Activated T-cell treated with anti-CD3 and anti-CD28 coated beads, Interleukin-2, amount 50 U/mL, for 72 hours (primary cell): Measurements from ENCODE around the gene PRR5L. TPM values are rescaled to one million over a fixed set of nuclear protein-coding genes. Genes with fewer than 3 reads are reported as not detected.

Experiments
- ATAC-seq, 2 donors: fragments of 150-1000 bp; cut with Tn5 transposase; replicated peaks in 1 of 2; 2 replicates each; pipeline ENCODE4 v1.10.0; 2021; ENCODE audit warnings: moderate library complexity in 2 of 2, mild to moderate bottlenecking in 1 of 2
- DNase-seq, 2 donors: peaks; one replicate each; pipeline ENCODE4 v3.0.0; 2021 to 2022; ENCODE audit warnings: mixed read lengths in 1 of 2
- H3K27ac Mint-ChIP-seq: one replicate; pipeline ENCODE4 v1.8.0; 2022; ENCODE audit warnings: mild to moderate bottlenecking, moderate library complexity, mixed read lengths
- H3K27me3 Mint-ChIP-seq: one replicate; pipeline ENCODE4 v1.8.0; 2022; ENCODE audit warnings: low read depth, mixed read lengths
- H3K36me3 Mint-ChIP-seq, 2 donors: one replicate each; pipeline ENCODE4 v1.8.0; 2022; ENCODE audit warnings: mixed read lengths in 2 of 2, mild to moderate bottlenecking in 1 of 2; ENCODE audit not compliant: insufficient read depth in 2 of 2
- H3K4me1 Mint-ChIP-seq: one replicate; pipeline ENCODE4 v1.8.0; 2022; ENCODE audit warnings: low read depth, mixed read lengths
- H3K4me3 Mint-ChIP-seq, 2 donors: one replicate each; pipeline ENCODE4 v1.8.0; 2022; ENCODE audit warnings: mild to moderate bottlenecking in 2 of 2, mixed read lengths in 2 of 2, moderate library complexity in 2 of 2
- H3K9me3 Mint-ChIP-seq, 2 donors: one replicate each; pipeline ENCODE4 v1.8.0; 2022; ENCODE audit warnings: mixed read lengths in 2 of 2
- total RNA-seq, 2 donors: library from RNA; stranded (reverse); gene quantifications; one replicate each; pipeline ENCODE4 v1.2.3, GENCODE V29; 2022

PRR5L gene
- total RNA-seq, 2 donors from 2014 or later: 14.2 to 14.6 TPM

DNA sequence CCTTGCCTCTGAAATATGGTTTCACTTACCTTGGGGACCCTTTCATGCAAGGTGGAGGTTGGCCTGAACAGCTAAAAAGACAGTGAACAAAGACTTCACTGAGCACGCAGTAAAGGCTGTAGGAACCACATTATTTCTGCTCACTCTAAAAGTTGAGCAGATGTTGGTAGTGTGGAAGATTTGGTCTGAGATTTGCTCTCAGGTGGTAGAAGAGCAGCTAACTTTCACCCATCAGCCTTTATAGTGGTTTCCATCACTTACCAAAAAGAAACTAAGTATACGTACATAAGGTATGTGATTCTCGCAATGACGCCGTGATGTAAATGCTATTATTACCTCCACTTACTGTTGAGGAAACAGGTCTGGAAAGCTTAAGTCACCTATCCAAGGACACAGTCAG is 47.3 kb downstream of the PRR5L start:
- DNase-seq (peak in 1 of 2 donors; percentile 40), ATAC-seq (peak; percentile 92)
- H3K4me1 Mint-ChIP-seq: peaks cover 76% of the 10 kb centered on the region
- no peak overlapping the region for H3K27ac Mint-ChIP-seq
- no peaks in the 10 kb centered on the region for H3K9me3 Mint-ChIP-seq
- H3K27me3 Mint-ChIP-seq: peaks cover 20% of the 10 kb centered on the region
- H3K4me3 Mint-ChIP-seq: peak overlapping the region; percentile 48 to 57
- H3K36me3 Mint-ChIP-seq: no peaks in the 10 kb centered on the region

DNA sequence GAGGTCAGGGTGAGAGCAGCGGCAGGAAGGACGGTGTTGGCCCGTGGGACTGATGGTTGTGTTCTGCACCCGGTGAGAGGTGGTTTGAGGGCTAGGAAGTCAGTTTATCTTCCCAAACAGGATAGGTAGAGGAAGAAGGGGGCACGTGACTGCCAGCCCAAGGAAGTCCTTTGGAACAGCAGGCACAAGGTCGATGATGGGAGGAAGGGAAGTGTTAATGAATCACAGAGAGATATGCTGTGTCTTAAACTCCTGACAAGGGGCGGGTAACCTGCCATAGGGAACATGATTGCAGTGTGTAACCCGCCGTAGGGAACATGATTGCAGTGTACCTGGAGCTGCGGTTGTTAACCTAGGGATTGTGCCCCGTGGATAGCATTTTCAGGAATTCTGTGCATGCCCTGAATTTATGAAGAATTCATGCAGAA is 49.0 kb downstream of the PRR5L start:
- no peaks in the 10 kb centered on the region for H3K9me3 Mint-ChIP-seq
- H3K4me3 Mint-ChIP-seq: peak overlapping the region in 1 of 2 donors; percentile 1
- no peaks in the 10 kb centered on the region for H3K36me3 Mint-ChIP-seq
- ATAC-seq (no peak), DNase-seq (no peak)
- peaks cover 14% of the 10 kb centered on the region for H3K27me3 Mint-ChIP-seq
- peaks cover 87% of the 10 kb centered on the region for H3K4me1 Mint-ChIP-seq
- no peak overlapping the region for H3K27ac Mint-ChIP-seq

DNA sequence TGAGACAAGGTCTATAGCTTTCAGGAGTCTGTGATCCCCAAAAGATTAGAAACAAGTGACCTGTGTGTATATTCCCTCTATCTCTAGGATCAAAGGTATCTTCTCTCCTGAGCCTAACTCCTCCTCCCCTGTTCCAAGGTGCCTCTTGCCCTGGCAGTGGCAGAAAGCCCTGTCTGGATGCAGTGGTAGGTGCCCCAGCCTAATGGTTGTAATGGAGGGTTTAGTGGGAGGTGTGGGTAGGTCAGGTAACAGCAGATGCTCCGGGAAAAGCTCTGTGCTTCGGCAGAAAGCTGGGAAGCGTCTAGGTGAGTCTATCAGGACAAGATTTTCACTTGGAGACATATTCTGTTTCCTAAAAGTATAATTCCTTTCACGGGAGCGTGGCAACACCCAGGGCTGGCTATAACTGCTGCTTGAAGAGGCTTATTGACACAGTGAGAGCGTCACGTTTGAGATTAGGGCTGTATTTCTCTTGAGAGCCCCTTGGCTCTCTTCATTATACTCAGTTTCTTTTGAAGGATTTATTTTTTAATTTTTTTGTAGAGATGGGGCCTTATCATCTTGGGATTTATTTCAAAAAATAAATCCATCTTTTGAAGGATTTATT is 49.5 kb downstream of the PRR5L start:
- Mint-ChIP-seq H3K27me3 (peaks cover 14% of the 10 kb centered on the region), H3K4me1 (peaks cover 87% of the 10 kb centered on the region), H3K4me3 (no peak overlapping the region), H3K9me3 (no peaks in the 10 kb centered on the region), H3K27ac (no peak overlapping the region), H3K36me3 (no peaks in the 10 kb centered on the region)
- no peak for ATAC-seq
- DNase-seq: no peak

DNA sequence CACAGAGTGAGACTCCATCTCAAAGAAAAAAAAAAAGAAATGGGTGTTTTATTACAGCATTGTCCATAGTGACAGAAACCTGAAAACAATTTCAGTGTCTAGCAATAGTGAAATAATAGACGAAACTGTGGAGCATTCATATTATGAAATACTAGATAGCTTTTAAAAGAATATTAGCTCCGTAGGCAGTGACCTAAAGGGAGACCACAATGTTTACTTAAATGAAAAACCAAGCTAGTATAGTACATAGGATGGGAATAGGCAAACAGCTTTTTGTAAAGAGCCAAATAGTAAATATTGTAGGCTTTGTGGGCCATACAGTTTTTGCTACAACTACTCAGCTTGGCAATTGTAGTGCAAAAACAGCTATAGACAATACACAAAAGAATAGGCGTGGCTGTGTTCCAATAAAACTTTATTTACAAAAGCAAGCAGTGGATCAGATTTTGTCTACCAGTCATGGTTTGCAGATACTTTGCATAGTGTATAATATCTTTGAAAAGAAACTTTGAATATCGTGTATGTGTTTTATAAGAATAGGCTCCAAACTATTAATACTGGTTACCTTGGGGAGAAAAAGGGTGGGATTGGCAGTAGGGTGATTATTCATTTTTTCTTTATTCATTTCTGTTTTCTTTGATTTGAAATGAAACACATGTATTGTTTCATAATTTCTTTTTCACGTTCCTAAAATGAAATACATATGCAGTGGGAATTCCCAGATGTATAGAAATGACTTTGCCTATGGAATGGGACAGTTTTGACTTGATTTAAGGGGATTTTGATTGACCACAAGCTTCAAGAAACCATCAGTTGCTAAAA is 50.7 kb downstream of the PRR5L start:
- no peaks in the 10 kb centered on the region for H3K36me3 Mint-ChIP-seq
- peak overlapping the region; percentile 29 to 39 for H3K4me3 Mint-ChIP-seq
- DNase-seq (no peak), ATAC-seq (peak in 1 of 2 donors; percentile 1)
- H3K27ac Mint-ChIP-seq: peak overlapping the region; percentile 38
- H3K27me3 Mint-ChIP-seq: peaks cover 10% of the 10 kb centered on the region
- H3K9me3 Mint-ChIP-seq: no peaks in the 10 kb centered on the region
- peaks cover 86% of the 10 kb centered on the region for H3K4me1 Mint-ChIP-seq

DNA sequence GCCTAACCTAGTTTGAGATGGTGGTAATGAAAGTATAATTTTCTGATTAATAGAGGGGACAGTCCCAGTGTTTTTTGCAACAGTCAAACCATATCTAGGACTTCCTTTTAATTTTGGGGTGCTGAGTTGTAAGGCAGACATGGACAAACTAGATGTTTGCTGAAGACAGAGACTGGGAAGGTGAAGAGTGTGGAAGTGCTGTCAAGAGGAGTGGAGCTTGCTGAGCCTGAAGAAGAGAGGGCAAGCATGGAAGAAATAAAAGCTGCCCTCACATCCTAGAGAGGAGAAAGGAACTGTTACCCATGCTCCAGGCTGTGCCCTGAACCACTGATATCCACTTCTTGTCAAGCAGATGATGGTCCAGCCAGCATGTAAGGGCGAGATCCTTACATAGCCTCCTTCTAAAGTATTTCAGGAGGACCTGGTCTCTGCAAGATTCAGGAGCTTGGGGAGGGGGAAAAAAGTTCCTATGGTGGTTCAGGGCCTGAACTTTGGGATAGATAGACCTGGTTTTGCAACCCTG is 51.4 kb downstream of the PRR5L start:
- Mint-ChIP-seq H3K27me3 (peaks cover 15% of the 10 kb centered on the region), H3K36me3 (no peaks in the 10 kb centered on the region), H3K4me3 (peak overlapping the region; percentile 29 to 39), H3K4me1 (peaks cover 86% of the 10 kb centered on the region), H3K27ac (peak overlapping the region; percentile 9), H3K9me3 (no peaks in the 10 kb centered on the region)
- ATAC-seq (peak in 1 of 2 donors; percentile 10), DNase-seq (no peak)

DNA sequence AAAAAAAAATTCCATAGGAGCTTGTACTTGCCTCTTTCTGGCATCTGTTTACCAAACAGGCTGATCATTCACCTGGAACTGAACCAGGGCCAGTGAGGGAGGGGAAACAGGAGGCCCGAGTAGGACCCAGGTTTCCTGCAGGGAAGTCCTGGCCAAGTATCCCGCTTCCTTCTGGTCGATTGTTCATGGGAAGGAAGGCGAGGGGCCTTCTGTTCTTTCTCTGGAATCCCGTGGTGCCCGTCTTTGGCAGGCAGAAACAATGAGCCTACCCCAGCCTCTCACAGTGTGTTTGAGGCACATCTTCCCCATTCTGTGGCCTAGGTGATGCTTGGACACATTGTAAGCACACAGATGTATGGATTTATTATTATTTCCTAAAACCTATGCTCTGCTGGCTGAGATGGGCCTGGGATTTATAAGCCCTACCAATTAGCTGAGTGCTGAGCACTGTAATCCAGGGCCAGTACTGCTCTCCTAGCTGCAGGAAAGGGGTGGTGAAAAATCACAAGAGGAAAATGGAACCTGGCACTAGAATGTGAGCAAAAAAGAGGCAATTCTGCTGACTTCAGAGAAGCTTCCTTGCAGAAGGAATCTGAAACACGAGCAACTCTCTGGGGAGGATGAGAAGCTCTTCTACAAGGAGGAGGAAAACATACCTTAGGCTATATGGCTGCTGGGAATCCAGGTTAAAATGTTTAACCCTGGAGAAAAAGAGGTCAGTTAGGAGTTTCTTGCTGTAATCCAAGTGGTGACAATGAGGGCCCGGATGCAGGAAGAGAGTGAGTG is 53.5 kb downstream of the PRR5L start:
- ATAC-seq: no peak
- Mint-ChIP-seq H3K36me3 (no peaks in the 10 kb centered on the region), H3K4me1 (peaks cover 86% of the 10 kb centered on the region), H3K9me3 (no peaks in the 10 kb centered on the region), H3K4me3 (peak overlapping the region in 1 of 2 donors; percentile 18), H3K27ac (no peak overlapping the region), H3K27me3 (peaks cover 13% of the 10 kb centered on the region)
- no peak for DNase-seq

DNA sequence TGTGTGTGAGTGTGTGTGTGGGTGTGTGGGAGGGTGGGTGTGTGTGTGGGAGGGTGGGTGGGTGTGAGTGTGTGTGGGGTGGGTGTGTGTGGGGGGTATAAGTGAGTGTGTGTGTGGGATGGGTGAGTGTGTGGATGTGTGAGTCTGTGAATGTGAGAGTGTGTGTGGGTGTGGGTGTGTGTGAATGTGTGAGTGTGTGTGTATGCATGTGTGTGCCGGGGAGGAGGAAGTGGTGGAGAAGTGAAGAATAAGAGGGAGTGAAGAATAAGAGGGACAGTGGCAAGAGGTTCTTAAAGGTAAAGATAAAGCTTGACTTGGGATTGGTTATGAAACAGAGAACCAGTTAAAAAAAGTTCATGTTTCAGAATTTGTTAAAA is 54.0 kb downstream of the PRR5L start:
- Mint-ChIP-seq H3K9me3 (no peaks in the 10 kb centered on the region), H3K36me3 (no peaks in the 10 kb centered on the region), H3K27me3 (peaks cover 7% of the 10 kb centered on the region), H3K4me3 (peak overlapping the region in 1 of 2 donors; percentile 18), H3K27ac (no peak overlapping the region), H3K4me1 (peaks cover 86% of the 10 kb centered on the region)
- DNase-seq (peak in 1 of 2 donors; percentile 13), ATAC-seq (no peak)

DNA sequence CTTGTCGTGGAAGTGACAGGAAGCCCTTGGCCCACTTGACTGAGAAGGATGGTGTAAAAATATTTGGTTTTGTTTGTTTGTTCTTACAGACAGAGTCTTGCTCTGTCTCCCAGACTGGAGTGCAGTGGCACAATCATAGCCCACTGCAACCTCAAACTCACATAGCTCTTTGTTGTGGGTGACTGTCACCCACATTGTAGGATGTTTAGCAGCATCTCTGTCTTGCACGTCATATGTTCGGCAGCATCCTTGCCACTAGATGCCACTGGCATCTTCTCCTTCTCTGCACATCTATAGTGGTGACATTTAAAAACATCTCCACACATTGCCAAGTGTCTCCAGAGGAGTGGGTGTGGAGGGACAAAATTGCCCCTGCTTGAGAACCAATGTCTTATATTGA is 56.8 kb downstream of the PRR5L start:
- Mint-ChIP-seq H3K9me3 (no peaks in the 10 kb centered on the region), H3K4me3 (peak overlapping the region in 1 of 2 donors; percentile 56), H3K4me1 (peaks cover 84% of the 10 kb centered on the region), H3K27ac (peak overlapping the region; percentile 34), H3K27me3 (peaks cover 24% of the 10 kb centered on the region), H3K36me3 (no peaks in the 10 kb centered on the region)
- ATAC-seq: peak; percentile 85 to 89
- peak; percentile 69 to 72 for DNase-seq

DNA sequence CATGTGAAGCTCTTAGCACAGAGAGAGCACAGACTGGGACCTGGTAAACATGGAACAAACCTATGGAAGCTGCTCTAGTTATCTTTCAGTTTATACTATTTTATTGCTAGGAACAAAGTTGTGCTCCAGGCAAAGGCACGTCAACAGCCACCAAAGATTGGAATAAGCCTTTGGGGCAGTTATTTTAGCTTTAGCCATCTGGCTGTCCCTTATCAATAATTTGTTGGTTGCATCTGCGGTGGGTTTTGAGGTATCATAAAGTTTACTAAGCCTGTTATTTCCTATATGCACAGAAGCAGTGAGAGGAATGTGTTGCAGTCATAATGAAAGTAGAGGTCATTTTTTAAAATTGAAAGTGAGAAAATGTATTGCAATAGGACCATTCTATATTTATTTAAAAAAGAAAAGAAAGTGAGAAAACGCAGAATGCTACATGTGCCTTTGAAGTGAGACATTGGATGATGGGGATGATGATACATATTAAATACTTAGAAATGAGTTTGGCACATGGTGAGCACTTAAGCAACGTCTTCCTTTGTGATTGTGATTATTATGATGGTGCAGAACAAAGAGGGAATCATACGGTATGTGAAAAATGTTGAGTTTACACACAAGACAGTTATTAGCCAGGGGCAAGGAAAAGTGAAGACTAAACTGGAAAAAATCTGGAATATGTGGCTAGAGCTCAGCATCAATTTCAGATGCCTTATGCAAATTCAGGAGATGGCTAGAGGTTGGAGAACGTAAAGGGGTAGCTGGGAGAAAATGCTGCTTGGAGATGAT is 58.3 kb downstream of the PRR5L start:
- Mint-ChIP-seq H3K9me3 (no peaks in the 10 kb centered on the region), H3K27me3 (peaks cover 33% of the 10 kb centered on the region), H3K36me3 (no peaks in the 10 kb centered on the region), H3K4me3 (peak overlapping the region; percentile 47 to 72), H3K27ac (peak overlapping the region; percentile 48), H3K4me1 (peaks cover 76% of the 10 kb centered on the region)
- ATAC-seq (peak; percentile 56 to 66), DNase-seq (no peak)

DNA sequence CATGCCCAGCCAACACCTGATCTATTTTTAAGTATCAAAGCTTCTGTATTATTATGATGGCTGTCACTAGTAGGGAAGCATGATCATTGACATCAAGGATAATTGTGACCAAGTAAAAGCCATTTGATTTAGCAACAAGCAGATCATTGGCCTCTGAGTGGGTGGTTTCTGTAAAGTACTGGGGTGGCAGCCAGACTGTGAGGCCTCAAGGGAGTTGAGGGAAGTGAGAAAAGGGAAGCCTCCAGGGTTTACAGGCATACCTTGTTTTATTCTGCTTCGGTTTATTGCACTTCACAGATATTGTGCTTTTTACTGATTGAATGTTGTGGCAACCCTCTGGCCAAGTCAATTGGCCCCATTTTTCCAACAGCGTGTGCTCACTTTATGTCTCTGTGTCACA is 60.1 kb downstream of the PRR5L start:
- Mint-ChIP-seq H3K36me3 (no peaks in the 10 kb centered on the region), H3K27me3 (peaks cover 33% of the 10 kb centered on the region), H3K27ac (no peak overlapping the region), H3K9me3 (no peaks in the 10 kb centered on the region), H3K4me3 (peak overlapping the region; percentile 27), H3K4me1 (peaks cover 81% of the 10 kb centered on the region)
- DNase-seq (no peak), ATAC-seq (no peak)

DNA sequence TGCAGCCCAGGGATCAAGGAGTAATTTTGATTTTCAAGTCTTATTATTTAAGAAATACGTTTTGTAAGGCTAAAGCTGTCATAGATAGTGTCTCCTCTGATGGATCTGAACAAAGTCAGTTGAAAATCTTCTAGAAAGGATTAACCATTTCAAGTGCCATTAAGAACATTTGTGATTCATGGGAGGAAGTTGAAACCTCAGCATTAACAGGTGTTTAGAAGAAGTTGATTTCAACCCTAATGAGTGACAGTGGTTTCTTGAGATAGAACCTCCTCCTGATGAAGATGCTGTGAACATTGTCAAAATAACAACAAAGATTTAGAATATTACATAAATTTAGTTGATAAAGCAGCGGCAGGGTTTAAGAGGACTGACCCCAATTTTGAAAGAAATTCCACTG is 61.7 kb downstream of the PRR5L start:
- Mint-ChIP-seq H3K36me3 (no peaks in the 10 kb centered on the region), H3K9me3 (no peaks in the 10 kb centered on the region), H3K27ac (no peak overlapping the region), H3K27me3 (peaks cover 32% of the 10 kb centered on the region), H3K4me3 (no peak overlapping the region), H3K4me1 (peaks cover 81% of the 10 kb centered on the region)
- ATAC-seq: no peak
- DNase-seq: no peak

DNA sequence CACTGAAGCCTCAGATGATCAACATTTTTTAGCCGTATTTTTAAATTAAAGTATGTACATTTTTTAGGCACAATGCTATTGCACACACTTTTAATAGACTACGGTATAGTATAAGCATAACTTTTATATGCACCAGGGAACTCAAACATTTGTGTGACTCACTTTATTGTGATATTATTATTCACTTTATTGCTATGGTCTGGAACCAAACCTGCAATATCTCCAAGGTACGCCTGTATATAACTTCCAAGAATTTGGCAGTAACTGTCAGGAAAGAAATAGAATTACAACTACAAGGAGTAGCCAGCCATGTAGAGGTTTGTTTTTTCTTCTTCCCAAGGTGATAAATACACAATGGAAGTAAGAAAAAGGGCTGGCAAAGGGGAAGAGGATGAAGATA is 62.3 kb downstream of the PRR5L start:
- Mint-ChIP-seq H3K27ac (no peak overlapping the region), H3K4me3 (no peak overlapping the region), H3K4me1 (peaks cover 81% of the 10 kb centered on the region), H3K9me3 (no peaks in the 10 kb centered on the region), H3K36me3 (no peaks in the 10 kb centered on the region), H3K27me3 (peaks cover 36% of the 10 kb centered on the region)
- DNase-seq (no peak), ATAC-seq (no peak)
